WTC11 (cell line): Measurements from ENCODE around the gene DTNA. TPM values are rescaled to one million over a fixed set of nuclear protein-coding genes. Genes with fewer than 3 reads are reported as not detected.
A peak's percentile ranks its signal among the peaks of the same experiment; 100 is the strongest.

ENCODE experiments used
- ATAC-seq: fragments of 200-7000 bp; cut with Tn5 transposase; 2 replicates; pipeline ENCODE4 v1.10.0; 2021; ENCODE audit warnings: mild to moderate bottlenecking, moderate library complexity
- CTCF ChIA-PET: fragments of 300-600 bp; sonication (Branson Sonifier 250); formaldehyde crosslinking; loops from one replicate; lab custom pipeline; 2021; ENCODE audit warnings: antibody characterized with exemption; lab: Charles Lee
- POLR2A ChIA-PET: fragments of 350-600 bp; sonication (Branson Sonifier 250); formaldehyde crosslinking; loops from one replicate; lab custom pipeline; 2021; ENCODE audit warnings: antibody characterized with exemption; lab: Charles Lee
- DNase-seq: peaks from one replicate; pipeline ENCODE4 v3.0.0; 2021; ENCODE audit warnings: low spot score
- H3K27ac Mint-ChIP-seq: 2 replicates; pipeline ENCODE4 v1.8.0; 2021; ENCODE audit warnings: mixed read lengths
- H3K27me3 Mint-ChIP-seq: 2 replicates; pipeline ENCODE4 v1.8.0; 2021; ENCODE audit warnings: low read depth, mild to moderate bottlenecking, moderate library complexity, mixed read lengths
- H3K36me3 Mint-ChIP-seq: 2 replicates; pipeline ENCODE4 v1.8.0; 2021; ENCODE audit warnings: mixed read lengths
- H3K4me1 Mint-ChIP-seq: 2 replicates; pipeline ENCODE4 v1.8.0; 2022; ENCODE audit warnings: mixed read lengths
- H3K4me3 Mint-ChIP-seq: 2 replicates; pipeline ENCODE4 v1.8.0; 2021; ENCODE audit warnings: mild to moderate bottlenecking, moderate library complexity, mixed read lengths
- H3K9me3 Mint-ChIP-seq: 2 replicates; pipeline ENCODE4 v1.8.0; 2021; ENCODE audit warnings: mixed read lengths
- ATF3 ChIP-seq: sonication (generic); formaldehyde crosslinking; conservative IDR thresholded peaks from 2 replicates; pipeline ENCODE4 v1.8.1; 2022; ENCODE audit warnings: mild to moderate bottlenecking, missing genetic modification reagents
- E2F1 ChIP-seq: sonication (generic); formaldehyde crosslinking; IDR thresholded peaks from 2 replicates; pipeline ENCODE4 v1.8.0; 2022; ENCODE audit warnings: mild to moderate bottlenecking, missing genetic modification reagents
- FOXK1 ChIP-seq: sonication (generic); formaldehyde crosslinking; IDR thresholded peaks from 2 replicates; pipeline ENCODE4 v1.8.0; 2022; ENCODE audit warnings: mild to moderate bottlenecking, moderate library complexity, missing genetic modification reagents
- GABPB1 ChIP-seq: sonication (generic); formaldehyde crosslinking; IDR thresholded peaks from 2 replicates; pipeline ENCODE4 v1.8.1; 2023; ENCODE audit warnings: mild to moderate bottlenecking, missing genetic modification reagents
- IRF1 ChIP-seq: sonication (generic); formaldehyde crosslinking; IDR thresholded peaks from 2 replicates; pipeline ENCODE4 v1.8.0; 2023; ENCODE audit warnings: missing genetic modification reagents
- NFE2L1 ChIP-seq: sonication (generic); formaldehyde crosslinking; IDR thresholded peaks from 2 replicates; pipeline ENCODE4 v1.8.1; 2023; ENCODE audit warnings: missing genetic modification reagents
- NR1H2 ChIP-seq: sonication (generic); formaldehyde crosslinking; IDR thresholded peaks from 2 replicates; pipeline ENCODE4 v1.9.0; 2021; ENCODE audit warnings: mild to moderate bottlenecking, moderate library complexity, missing genetic modification reagents
- PREB ChIP-seq: sonication (generic); formaldehyde crosslinking; IDR thresholded peaks from 2 replicates; pipeline ENCODE4 v1.8.1; 2022; ENCODE audit warnings: mild to moderate bottlenecking, missing genetic modification reagents, moderate library complexity, borderline replicate concordance
- SMAD4 ChIP-seq: sonication (generic); formaldehyde crosslinking; IDR thresholded peaks from 2 replicates; pipeline ENCODE4 v1.8.0; 2022; ENCODE audit warnings: mild to moderate bottlenecking, missing genetic modification reagents
- STAT6 ChIP-seq: sonication (generic); formaldehyde crosslinking; conservative IDR thresholded peaks from 2 replicates; pipeline ENCODE4 v1.8.1; 2023; ENCODE audit warnings: mild to moderate bottlenecking, low read depth, missing genetic modification reagents, moderate library complexity
- TEAD4 ChIP-seq: sonication (generic); formaldehyde crosslinking; IDR thresholded peaks from 2 replicates; pipeline ENCODE4 v1.8.0; 2022; ENCODE audit warnings: mild to moderate bottlenecking, missing genetic modification reagents
- ZBTB21 ChIP-seq: sonication (generic); formaldehyde crosslinking; IDR thresholded peaks from 2 replicates; pipeline ENCODE4 v1.8.1; 2023; ENCODE audit warnings: mild to moderate bottlenecking, missing genetic modification reagents, borderline replicate concordance
- ZBTB43 ChIP-seq: sonication (generic); formaldehyde crosslinking; IDR thresholded peaks from 2 replicates; pipeline ENCODE4 v1.8.1; 2023; ENCODE audit warnings: mild to moderate bottlenecking, missing genetic modification reagents
- ZNF425 ChIP-seq: fragments of 250-450 bp; sonication (Bioruptor Pico); conservative IDR thresholded peaks from 2 replicates; pipeline ENCODE4 v1.9.0; 2021; ENCODE audit warnings: mild to moderate bottlenecking
- ZNF532 ChIP-seq: fragments of 250-450 bp; sonication (Bioruptor Pico); IDR thresholded peaks from 2 replicates; pipeline ENCODE4 v1.9.0; 2021; ENCODE audit warnings: mild to moderate bottlenecking, borderline replicate concordance
- total RNA-seq: library from RNA; stranded (reverse); gene quantifications from 3 replicates; pipeline ENCODE4 v1.2.3, GENCODE V29; 2021

DTNA gene
- total RNA-seq, 1 experiment from 2014 or later = 16.1 TPM

GRCh38 chr18:34805878-34806351, 95.8 kb downstream of the DTNA start (continued):
- TF ChIP-seq TEAD4 (CRISPR knock-in tag) (no peak), PREB (no peak)

- TF ChIP-seq NR1H2 (CRISPR knock-in tag) = no peak
- TF ChIP-seq ZNF532 (CRISPR knock-in tag) = no peak
- TF ChIP-seq E2F1 (CRISPR knock-in tag) = no peak
- TF ChIP-seq, all 79 proteins: peak for 0
- ChIA-PET CTCF (interaction anchor here (1.6 kb wide), 1 partner anchor 581 kb away, joined by 12 read pairs; the partner anchor contains the start of gene NOL4), POLR2A (no interaction called here)
- DNase-seq = no peak
- ATAC-seq = no peak
- H3K4me3 Mint-ChIP-seq = no peak overlapping the region
- H3K9me3 Mint-ChIP-seq = no peaks in the 10 kb centered on the region
- no peaks in the 10 kb centered on the region for H3K36me3 Mint-ChIP-seq
- peaks cover 25% of the 10 kb centered on the region for H3K4me1 Mint-ChIP-seq
- no peak overlapping the region; the same call in 1 of the 2 replicates for H3K27ac Mint-ChIP-seq
- no peaks in the 10 kb centered on the region for H3K27me3 Mint-ChIP-seq
Measured at GRCh38 chr18:34806527-34806926, 96.4 kb downstream of the DTNA start.

GRCh38 chr18:34807106-34807796, 97.2 kb downstream of the DTNA start:
- TF ChIP-seq GABPB1 (CRISPR knock-in tag) (no peak), SMAD4 (no peak), STAT6 (CRISPR knock-in tag) (no peak), ZBTB43 (CRISPR knock-in tag) (no peak), ATF3 (CRISPR knock-in tag) (no peak), ZNF425 (CRISPR knock-in tag) (no peak), FOXK1 (CRISPR knock-in tag) (no peak), ZBTB21 (CRISPR knock-in tag) (no peak), IRF1 (CRISPR knock-in tag) (no peak), NFE2L1 (CRISPR knock-in tag) (no peak)
- Mint-ChIP-seq H3K36me3 (no peaks in the 10 kb centered on the region), H3K4me1 (peaks cover 20% of the 10 kb centered on the region), H3K27ac (no peak overlapping the region), H3K27me3 (no peaks in the 10 kb centered on the region), H3K4me3 (no peak overlapping the region), H3K9me3 (no peaks in the 10 kb centered on the region)
- POLR2A ChIA-PET = interaction anchor here (0.6 kb wide), 2 partner anchors 9 to 1113 kb away, joined by 3 to 4 read pairs; no protein-coding TSS in a partner anchor
- ATAC-seq = peak; percentile 87
- DNase-seq = no peak
- CTCF ChIA-PET = interaction anchor here (0.7 to 1.6 kb wide), 6 partner anchors 13 to 585 kb away, joined by 3 to 12 read pairs (median 4); partner anchors contain the start of gene NOL4
